Activated naive CD8-positive, alpha-beta T cell treated with anti-CD3 and anti-CD28 coated beads for 36 hours (primary cell): ENCODE measurements around the gene MSANTD2. TPM values are rescaled to one million over a fixed set of nuclear protein-coding genes. Genes with fewer than 3 reads are reported as not detected.

Experiments used
- DNase-seq: peaks from one replicate; pipeline ENCODE4 v3.0.0; 2021
- H3K27ac Mint-ChIP-seq: one replicate; pipeline ENCODE4 v1.8.0; 2022; ENCODE audit warnings: mild to moderate bottlenecking, moderate library complexity, mixed read lengths
- H3K27me3 Mint-ChIP-seq: one replicate; pipeline ENCODE4 v1.8.0; 2022; ENCODE audit warnings: mild to moderate bottlenecking, mixed read lengths
- H3K36me3 Mint-ChIP-seq: one replicate; pipeline ENCODE4 v1.8.0; 2021; ENCODE audit warnings: mild to moderate bottlenecking, mixed read lengths
- H3K4me1 Mint-ChIP-seq: one replicate; pipeline ENCODE4 v1.8.0; 2021; ENCODE audit warnings: mixed read lengths
- H3K4me3 Mint-ChIP-seq: one replicate; pipeline ENCODE4 v1.8.0; 2022; ENCODE audit warnings: mild to moderate bottlenecking, moderate library complexity, mixed read lengths
- H3K9me3 Mint-ChIP-seq: one replicate; pipeline ENCODE4 v1.8.0; 2022; ENCODE audit warnings: mixed read lengths
- total RNA-seq, 2 experiments: library from RNA; stranded (reverse); gene quantifications; one replicate each; pipeline ENCODE4 v1.2.3, GENCODE V29; 2021

The MSANTD2 gene
- total RNA-seq, 2 experiments from 2014 or later, result 7.2 TPM

- peaks cover 26% of the 10 kb centered on the region for H3K4me1 Mint-ChIP-seq
- H3K27ac Mint-ChIP-seq, result no peak overlapping the region
- no peaks in the 10 kb centered on the region for H3K36me3 Mint-ChIP-seq
- no peaks in the 10 kb centered on the region for H3K9me3 Mint-ChIP-seq
- no peak for DNase-seq
- H3K27me3 Mint-ChIP-seq, result peaks cover 30% of the 10 kb centered on the region
- H3K4me3 Mint-ChIP-seq, result no peak overlapping the region
These were observed 75.1 kb downstream of the MSANTD2 start for GRCh38 chr11:124724979-124725718.

DNA sequence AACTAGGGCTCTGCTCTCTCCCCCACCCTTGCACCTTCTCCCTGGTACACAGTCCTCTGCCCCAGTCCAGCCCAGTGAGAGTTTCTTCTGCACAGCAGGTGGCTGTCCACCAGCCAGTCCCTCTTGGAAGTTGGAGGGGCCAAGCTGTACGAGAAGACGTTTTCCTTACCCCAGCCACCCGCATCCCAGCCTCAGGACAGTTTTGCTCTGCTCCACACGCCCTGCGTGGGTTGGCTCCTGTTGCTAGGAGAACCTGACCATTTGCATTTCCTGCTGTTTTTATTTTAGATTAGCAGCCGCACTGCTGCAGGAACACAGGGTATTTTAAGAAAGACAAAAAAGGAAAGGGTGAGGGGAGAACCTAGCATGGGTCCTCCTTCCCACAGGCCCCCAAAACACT, 78.0 kb downstream of the MSANTD2 start:
- Mint-ChIP-seq H3K27me3 (peaks cover 52% of the 10 kb centered on the region), H3K4me1 (peaks cover 35% of the 10 kb centered on the region), H3K4me3 (no peak overlapping the region), H3K27ac (no peak overlapping the region), H3K9me3 (no peaks in the 10 kb centered on the region), H3K36me3 (no peaks in the 10 kb centered on the region)
- DNase-seq, result no peak

- Mint-ChIP-seq H3K27ac (no peak overlapping the region), H3K36me3 (no peaks in the 10 kb centered on the region), H3K4me1 (peaks cover 26% of the 10 kb centered on the region), H3K9me3 (no peaks in the 10 kb centered on the region), H3K27me3 (peaks cover 63% of the 10 kb centered on the region), H3K4me3 (no peak overlapping the region)
- DNase-seq, result no peak
These were observed 80.7 kb downstream of the MSANTD2 start for GRCh38 chr11:124719534-124719933.

GRCh38 chr11:124718801-124719200, 81.4 kb downstream of the MSANTD2 start:
- no peaks in the 10 kb centered on the region for H3K9me3 Mint-ChIP-seq
- no peak for DNase-seq
- H3K4me1 Mint-ChIP-seq, result peaks cover 21% of the 10 kb centered on the region
- H3K4me3 Mint-ChIP-seq, result no peak overlapping the region
- H3K36me3 Mint-ChIP-seq, result no peaks in the 10 kb centered on the region
- H3K27ac Mint-ChIP-seq, result no peak overlapping the region
- peaks cover 64% of the 10 kb centered on the region for H3K27me3 Mint-ChIP-seq

DNA sequence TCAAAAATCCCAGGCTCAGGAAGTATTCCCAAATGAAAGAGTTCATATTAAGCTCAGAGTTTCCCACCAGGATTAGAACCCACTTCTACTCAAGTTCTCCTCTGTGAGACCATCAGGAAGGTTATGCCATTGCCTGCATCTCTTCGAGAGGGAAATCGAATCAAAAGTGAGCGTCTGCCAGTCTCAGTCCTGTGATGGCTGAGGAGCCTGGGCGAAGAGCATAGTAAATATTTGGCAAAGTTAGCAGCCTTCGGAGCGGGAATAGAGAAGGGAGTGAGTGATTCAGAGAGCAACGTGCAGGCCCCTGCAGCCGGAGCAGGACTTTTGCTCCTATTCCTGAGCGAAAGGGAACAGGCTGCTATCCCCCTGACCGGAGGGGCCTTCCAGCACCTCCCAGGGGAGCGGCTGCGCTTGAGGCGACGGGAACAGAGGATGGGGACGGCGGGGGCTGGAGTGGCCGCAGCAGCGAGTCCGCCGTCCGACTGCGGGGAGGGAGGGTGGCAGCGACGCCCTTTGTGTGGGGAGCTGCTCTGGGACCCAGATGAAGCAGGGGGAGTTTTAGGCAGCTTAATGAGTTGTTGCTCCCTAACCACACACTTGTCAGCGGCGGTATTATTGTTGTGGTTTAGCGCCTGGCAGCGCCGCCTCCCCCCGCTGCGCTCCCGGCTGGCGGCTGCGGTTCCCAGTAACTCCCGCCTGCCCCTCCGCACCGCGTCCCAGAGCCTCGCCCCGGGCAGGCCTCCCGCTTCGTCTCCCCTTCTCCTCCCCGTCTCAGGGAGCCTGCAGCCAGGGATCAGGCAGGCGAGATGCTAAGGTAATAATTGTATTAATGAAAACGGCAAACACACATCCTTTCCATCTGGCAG, 82.2 kb downstream of the MSANTD2 start:
- peak; percentile 15 for DNase-seq
- Mint-ChIP-seq H3K4me3 (peak overlapping the region; percentile 64), H3K4me1 (peaks cover 21% of the 10 kb centered on the region), H3K9me3 (no peaks in the 10 kb centered on the region), H3K36me3 (no peaks in the 10 kb centered on the region), H3K27ac (no peak overlapping the region), H3K27me3 (peaks cover 71% of the 10 kb centered on the region)

DNA sequence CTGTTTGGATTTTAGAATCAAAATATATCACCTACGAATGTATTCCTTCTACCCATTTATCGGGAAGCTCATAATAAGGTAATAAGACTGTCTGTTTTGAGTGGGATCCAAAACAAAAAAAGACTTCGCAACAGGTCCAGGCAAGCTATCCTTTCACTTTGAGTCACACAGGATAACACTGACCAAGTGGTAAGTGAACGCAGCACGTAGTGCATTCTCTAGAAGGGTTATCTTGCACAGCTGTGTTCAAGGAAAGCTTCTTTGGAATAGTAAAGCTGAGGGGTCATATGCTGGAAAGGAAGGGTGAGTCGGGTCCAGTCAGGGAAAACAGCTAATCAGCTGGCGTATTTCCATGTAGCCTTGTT, 82.8 kb downstream of the MSANTD2 start:
- H3K36me3 Mint-ChIP-seq, result no peaks in the 10 kb centered on the region
- no peak overlapping the region for H3K27ac Mint-ChIP-seq
- DNase-seq, result no peak
- H3K27me3 Mint-ChIP-seq, result peaks cover 66% of the 10 kb centered on the region
- no peaks in the 10 kb centered on the region for H3K9me3 Mint-ChIP-seq
- H3K4me3 Mint-ChIP-seq, result no peak overlapping the region
- H3K4me1 Mint-ChIP-seq, result peaks cover 15% of the 10 kb centered on the region

DNA sequence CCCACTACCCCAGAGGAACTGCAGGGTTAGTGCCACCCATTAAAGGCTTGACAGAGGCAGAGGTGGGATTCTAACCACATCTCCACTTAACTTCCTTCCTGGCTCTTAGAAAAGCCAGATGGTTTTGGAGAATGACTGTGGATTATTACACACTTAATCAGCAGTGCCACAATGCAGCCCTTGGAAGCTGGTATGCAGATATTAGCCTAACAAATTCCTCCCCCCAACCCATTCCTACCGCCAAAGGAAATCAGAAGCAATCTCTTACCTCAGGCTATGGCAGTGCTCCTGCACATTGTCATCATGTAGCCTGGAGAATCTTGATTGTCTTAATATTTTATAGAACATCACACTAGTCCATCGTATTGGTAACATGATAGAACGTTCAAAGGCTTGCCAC, 83.6 kb downstream of the MSANTD2 start:
- DNase-seq, result no peak
- peaks cover 9% of the 10 kb centered on the region for H3K4me1 Mint-ChIP-seq
- no peak overlapping the region for H3K27ac Mint-ChIP-seq
- no peak overlapping the region for H3K4me3 Mint-ChIP-seq
- H3K9me3 Mint-ChIP-seq, result no peaks in the 10 kb centered on the region
- H3K27me3 Mint-ChIP-seq, result peaks cover 61% of the 10 kb centered on the region
- no peaks in the 10 kb centered on the region for H3K36me3 Mint-ChIP-seq

Other genes with a start within 250 kb of the MSANTD2 start
- not detected for gene OR8A1, start 230.4 kb downstream of the MSANTD2 start, total RNA-seq
- gene PANX3, start 189.0 kb downstream of the MSANTD2 start, total RNA-seq, result not detected
- 10 to 100 TPM; 37.8 to 38.2 TPM for gene TBRG1, start 177.5 kb downstream of the MSANTD2 start, total RNA-seq
- 1 to 10 TPM; 4.5 to 6.9 TPM for gene SIAE, start 126.7 kb downstream of the MSANTD2 start, total RNA-seq
- gene SPA17, start 126.5 kb downstream of the MSANTD2 start, total RNA-seq, result 1 to 10 TPM; 3.4 to 4.7 TPM
- gene NRGN, start 60.5 kb downstream of the MSANTD2 start, total RNA-seq, result 1 to 10 TPM; 7.8 to 8.1 TPM
- gene VSIG2, start 48.2 kb downstream of the MSANTD2 start, total RNA-seq, result under 1 TPM; 0.18 to 0.31 TPM
- gene ESAM, start 38.1 kb downstream of the MSANTD2 start, total RNA-seq, result 1 to 10 TPM; 1.1 TPM
- gene ROBO3, start 65.0 kb upstream of the MSANTD2 start, total RNA-seq, result 10 to 100 TPM; 17.9 to 23.7 TPM
- gene ROBO4, start 97.5 kb upstream of the MSANTD2 start, total RNA-seq, result not detected
- gene HEPN1, start 118.8 kb upstream of the MSANTD2 start, total RNA-seq, result not detected
- gene HEPACAM, start 135.6 kb upstream of the MSANTD2 start, total RNA-seq, result not detected
- 1 to 10 TPM; 4.3 to 4.5 TPM for gene CCDC15, start 153.8 kb upstream of the MSANTD2 start, total RNA-seq